Gastrocnemius medialis (tissue), 4 donors: ENCODE results near the gene RHNO1.

Experiments
- CTCF ChIP-seq, 5 experiments: fragments of 450-650 bp in 3 of 5; fragments of 200-600 bp in 2 of 5; sonication (generic) in 2 of 5; IDR thresholded peaks in 4 of 5; conservative IDR thresholded peaks in 1 of 5; 1 replicate in 4 of 5; 2 replicates in 1 of 5; pipeline ENCODE4 v1.5.1; 2016 to 2019; ENCODE audit warnings: antibody characterized with exemption in 5 of 5, mild to moderate bottlenecking in 3 of 5, moderate library complexity in 3 of 5
- POLR2A ChIP-seq, 2 donors: fragments of 450-650 bp; IDR thresholded peaks; one replicate each; pipeline ENCODE4 v1.6.1; 2017; ENCODE audit warnings: antibody characterized with exemption in 2 of 2, mild to moderate bottlenecking in 2 of 2, moderate library complexity in 2 of 2

- no peak for TF ChIP-seq CTCF (IDR thresholded peaks at IDR 0.05 in 4 of 5, conservative IDR thresholded peaks at IDR 0.05 in 1 of 5)
- no peak for TF ChIP-seq POLR2A (IDR thresholded peaks at IDR 0.05)
These were observed 9.9 kb downstream of the RHNO1 start for GRCh38 chr12:2886768-2887450.
